Liver (tissue), 9 donors: ENCODE results near the gene FSIP1. TPM values are rescaled to one million over a fixed set of nuclear protein-coding genes. Genes with fewer than 3 reads are reported as not detected.

ENCODE experiments used
- DNase-seq: peaks from one replicate; pipeline ENCODE4 v3.0.0-alpha.2; 2017; ENCODE audit warnings: low spot score
- H3K27ac ChIP-seq, 2 donors: one replicate each; pipeline ENCODE4 v1.7.0; 2013; ENCODE audit warnings: inconsistent platforms in 2 of 2, low read length in 2 of 2, control low read depth in 1 of 2, low read depth in 1 of 2, mild to moderate bottlenecking in 1 of 2
- H3K27me3 ChIP-seq, 4 donors: one replicate each; pipeline versions ENCODE4 v1.6.1 to v1.7.0; 2013; ENCODE audit warnings: low read length in 3 of 4, inconsistent platforms in 1 of 4, mild to moderate bottlenecking in 1 of 4, moderate library complexity in 1 of 4; ENCODE audit not compliant: control insufficient read depth in 4 of 4, insufficient read depth in 4 of 4
- H3K36me3 ChIP-seq, 4 donors: one replicate each; pipeline versions ENCODE4 v1.6.1 to v1.7.0; 2013; ENCODE audit warnings: low read length in 3 of 4, mild to moderate bottlenecking in 3 of 4, low read depth in 1 of 4, moderate library complexity in 1 of 4; ENCODE audit not compliant: control insufficient read depth in 4 of 4, insufficient read depth in 3 of 4
- H3K4me1 ChIP-seq, 4 donors: one replicate each; pipeline versions ENCODE4 v1.6.1 to v1.7.0; 2013; ENCODE audit warnings: low read length in 3 of 4, mild to moderate bottlenecking in 3 of 4, moderate library complexity in 1 of 4; ENCODE audit not compliant: control insufficient read depth in 4 of 4, insufficient read depth in 4 of 4
- H3K4me3 ChIP-seq, 3 donors: one replicate each; pipeline versions ENCODE4 v1.6.1 to v1.7.0; 2013; ENCODE audit warnings: low read length in 3 of 3, control low read depth in 1 of 3, low read depth in 1 of 3, mild to moderate bottlenecking in 1 of 3
- H3K9ac ChIP-seq, 2 donors: one replicate each; pipeline ENCODE4 v1.7.0; 2013; ENCODE audit warnings: low read length in 2 of 2, mild to moderate bottlenecking in 2 of 2, moderate library complexity in 2 of 2, control low read depth in 1 of 2, low read depth in 1 of 2
- H3K9me3 ChIP-seq, 4 donors: one replicate each; pipeline versions ENCODE4 v1.6.1 to v1.7.0; 2013; ENCODE audit warnings: low read length in 3 of 4; ENCODE audit not compliant: control insufficient read depth in 4 of 4
- ATF3 ChIP-seq: IDR thresholded peaks from 2 replicates; pipeline ENCODE4 v1.6.1; 2016; ENCODE audit warnings: antibody characterized with exemption
- CTCF ChIP-seq: fragments of 150-350 bp; IDR thresholded peaks from 2 replicates; pipeline ENCODE4 v1.5.1; 2017; ENCODE audit warnings: improper control_type of control experiment, low read depth, low read length; ENCODE audit not compliant: missing input control
- EGR1 ChIP-seq, 2 donors: IDR thresholded peaks; 2 replicates each; pipeline ENCODE4 v1.6.1; 2016 to 2018; ENCODE audit warnings: antibody characterized with exemption in 2 of 2, low read depth in 2 of 2
- FOXA1 ChIP-seq: IDR thresholded peaks from 2 replicates; pipeline ENCODE4 v1.6.1; 2016; ENCODE audit warnings: antibody characterized with exemption
- FOXA2 ChIP-seq: IDR thresholded peaks from 2 replicates; pipeline ENCODE4 v1.6.1; 2016; ENCODE audit warnings: antibody characterized with exemption
- HNF4A ChIP-seq, 2 donors: conservative IDR thresholded peaks; 2 replicates each; pipeline ENCODE4 v1.6.1; 2016; ENCODE audit warnings: antibody characterized with exemption in 2 of 2, mild to moderate bottlenecking in 2 of 2
- MAX ChIP-seq: IDR thresholded peaks from 2 replicates; pipeline ENCODE4 v1.6.1; 2016; ENCODE audit warnings: antibody characterized with exemption
- NR2F2 ChIP-seq: IDR thresholded peaks from 2 replicates; pipeline ENCODE4 v1.6.1; 2016; ENCODE audit warnings: antibody characterized with exemption
- REST ChIP-seq: IDR thresholded peaks from 2 replicates; pipeline ENCODE4 v1.6.1; 2016; ENCODE audit warnings: antibody characterized with exemption, mild to moderate bottlenecking
- SP1 ChIP-seq: IDR thresholded peaks from 2 replicates; pipeline ENCODE4 v1.6.1; 2018; ENCODE audit warnings: antibody characterized with exemption, mild to moderate bottlenecking
- TAF1 ChIP-seq: conservative IDR thresholded peaks from 2 replicates; pipeline ENCODE4 v1.6.1; 2016; ENCODE audit warnings: antibody characterized with exemption, mild to moderate bottlenecking
- WGBS: extraction: QIAGEN DNeasy Blood & Tissue Kit; methylation state at CpG from one replicate; pipeline ENCODE4 v1.1.7; 2013; 5-methylcytosine and 5-hydroxymethylcytosine counted together
- polyA plus RNA-seq, 2 donors: library from polyadenylated mRNA; stranded (reverse) in 1 of 2; unstranded in 1 of 2; fragments of 200-250 nt in 1 of 2; fragments of >200 nt in 1 of 2; fragmentation: Nextera tagmentation in 1 of 2; extraction: Ambion mirVana in 1 of 2; gene quantifications; one replicate each; pipeline versions ENCODE4 v1.2.1 to v1.2.3, GENCODE V29; 2013 to 2015
- total RNA-seq, 2 donors: library from RNA; depleted of rRNA; stranded (reverse); fragments of >200 nt; gene quantifications; one replicate each; pipeline ENCODE4 v1.2.3, GENCODE V29; 2014
- donor health status: healthy.
- donor health status: healthy.
- donor health status: healthy.
- donor health status: healthy.
- donor health status: healthy.

FSIP1 gene
- total and polyA plus RNA-seq, 4 donors: 0.05 to 0.29 (median 0.13) TPM

GRCh38 chr15:39589815-39590644, 192.6 kb downstream of the FSIP1 start (continued):
- TF ChIP-seq REST: no peak
- TF ChIP-seq FOXA1: no peak
- TF ChIP-seq ATF3: no peak
- no peak for TF ChIP-seq MAX
- no peak for TF ChIP-seq SP1
- TF ChIP-seq FOXA2: no peak

- Histone ChIP-seq H3K27ac (no peak overlapping the region), H3K36me3 (peaks cover 0 to 81% (median 30%) of the 10 kb centered on the region in 4 donors), H3K9ac (no peak overlapping the region), H3K27me3 (no peaks in the 10 kb centered on the region), H3K9me3 (no peaks in the 10 kb centered on the region), H3K4me3 (no peak overlapping the region), H3K4me1 (peaks cover 2 to 35% (median 22%) of the 10 kb centered on the region in 4 donors)
- no peak for DNase-seq
- 90% methylated on average over 14 of the region's 14 CpGs for WGBS
- no peak for TF ChIP-seq CTCF
- TF ChIP-seq TAF1: no peak
- TF ChIP-seq NR2F2: no peak
- no peak for TF ChIP-seq EGR1 (IDR thresholded peaks at IDR 0.05; ENCODE audit: low read depth in 2 of 2)
Measured at GRCh38 chr15:39589193-39589814, 193.3 kb downstream of the FSIP1 start.

GRCh38 chr15:39588531-39589192, 194.0 kb downstream of the FSIP1 start:
- peaks cover 2 to 35% (median 25%) of the 10 kb centered on the region in 4 donors for H3K4me1 ChIP-seq
- no peak for DNase-seq
- H3K9ac ChIP-seq: no peak overlapping the region
- H3K36me3 ChIP-seq: peaks cover 0 to 81% (median 29%) of the 10 kb centered on the region in 4 donors
- H3K4me3 ChIP-seq: no peak overlapping the region
- WGBS: 80% methylated on average over 13 of the region's 13 CpGs
- peak overlapping the region in 1 of 2 donors; percentile 43 for H3K27ac ChIP-seq
- no peaks in the 10 kb centered on the region for H3K9me3 ChIP-seq
- TF ChIP-seq FOXA1 (no peak), HNF4A (conservative IDR thresholded peaks at IDR 0.05) (no peak), CTCF (no peak), FOXA2 (no peak), SP1 (no peak), ATF3 (no peak)
- no peaks in the 10 kb centered on the region for H3K27me3 ChIP-seq
